ENCODE results near the gene NKD1.

The NKD1 gene

DNA sequence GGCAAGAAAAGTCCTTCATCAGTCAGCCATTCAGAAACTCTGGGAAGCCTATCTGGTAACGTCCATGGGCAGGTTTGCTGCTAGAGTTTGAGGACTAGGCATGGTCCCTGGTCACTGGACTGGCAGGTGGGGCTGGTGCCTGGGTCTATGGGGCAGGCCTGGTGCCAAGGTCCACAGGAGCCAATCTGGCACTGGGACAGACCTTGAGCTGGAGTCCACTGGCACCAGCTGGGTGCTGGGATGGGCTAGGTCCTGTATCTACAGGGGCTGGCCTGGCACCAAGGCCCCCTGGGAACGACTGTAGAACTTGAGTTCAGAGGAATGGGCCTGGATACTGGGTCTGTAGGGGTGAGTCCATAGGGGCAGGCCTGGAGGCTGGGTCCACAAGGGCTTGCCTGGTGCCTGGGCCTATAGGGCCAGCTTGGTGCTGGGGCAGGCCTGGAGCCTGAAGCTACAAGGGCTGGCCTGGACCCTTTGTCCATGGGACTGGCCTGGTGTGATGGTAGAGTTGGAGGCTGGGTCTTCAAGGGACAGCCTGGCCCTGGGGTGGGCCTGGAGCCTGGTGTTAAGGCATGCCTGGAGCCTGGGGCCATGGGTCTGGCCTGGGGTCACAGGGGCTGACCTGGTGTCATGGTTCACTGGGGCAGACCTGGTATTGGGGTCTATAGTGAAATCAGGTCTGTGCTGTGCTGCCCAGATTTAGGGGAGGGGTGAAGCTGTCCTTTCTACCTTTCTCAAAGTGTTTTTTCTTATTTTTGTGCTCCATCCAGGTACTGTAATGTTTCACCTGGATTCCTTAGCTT lies 30.5 kb upstream of the NKD1 start:
- in situ Hi-C loops (cut with HindIII; ENCODE audit: low pct_ligation_motif_present, low pct_unique_long_range_greater_than_20kb, low sequenced_read_pairs), result no loop called here
- no peak for DNase-seq

DNA sequence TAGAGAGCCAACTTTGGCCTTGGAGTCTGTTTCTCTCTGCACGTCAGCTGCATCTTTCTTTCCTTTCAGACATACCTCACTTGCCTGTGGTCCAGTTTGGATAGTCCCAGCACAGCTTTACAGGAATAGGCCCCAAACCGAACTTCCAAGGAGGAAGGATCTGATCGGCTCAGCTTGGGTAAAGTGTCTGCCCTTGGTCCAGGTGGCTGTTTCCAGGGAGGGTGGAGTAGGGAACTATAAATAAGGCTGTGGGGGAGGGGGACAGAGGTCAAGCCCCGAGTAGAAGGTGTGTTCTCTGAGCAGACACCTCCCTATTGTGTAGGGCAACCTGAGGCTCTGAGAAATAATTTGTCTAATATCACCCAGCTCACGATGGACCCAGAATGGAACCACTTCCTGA lies 29.2 kb upstream of the NKD1 start:
- in situ Hi-C loops (cut with HindIII; ENCODE audit: low pct_ligation_motif_present, low pct_unique_long_range_greater_than_20kb, low sequenced_read_pairs), result no loop called here
- no peak for DNase-seq

DNA sequence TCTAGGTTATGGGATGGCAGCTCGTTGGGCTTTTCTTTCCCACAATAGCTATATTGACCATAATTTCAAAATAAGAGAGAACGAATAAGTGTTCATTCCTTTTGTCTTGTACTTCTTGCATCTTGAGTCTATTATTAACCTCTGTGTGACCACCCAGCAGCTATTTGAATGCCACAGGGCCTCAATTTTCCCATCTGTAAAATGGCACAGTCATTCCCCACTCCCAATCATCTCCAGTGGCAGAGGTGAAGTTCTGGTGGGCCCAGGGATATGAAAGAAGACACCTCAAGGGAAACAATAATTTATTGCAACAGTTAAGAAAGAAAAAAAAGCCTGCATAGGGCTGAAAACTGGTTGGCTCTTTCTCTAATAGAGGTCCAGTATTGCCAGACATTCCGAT lies 28.6 kb upstream of the NKD1 start:
- in situ Hi-C loops (cut with HindIII; ENCODE audit: low pct_ligation_motif_present, low pct_unique_long_range_greater_than_20kb, low sequenced_read_pairs), result no loop called here

DNA sequence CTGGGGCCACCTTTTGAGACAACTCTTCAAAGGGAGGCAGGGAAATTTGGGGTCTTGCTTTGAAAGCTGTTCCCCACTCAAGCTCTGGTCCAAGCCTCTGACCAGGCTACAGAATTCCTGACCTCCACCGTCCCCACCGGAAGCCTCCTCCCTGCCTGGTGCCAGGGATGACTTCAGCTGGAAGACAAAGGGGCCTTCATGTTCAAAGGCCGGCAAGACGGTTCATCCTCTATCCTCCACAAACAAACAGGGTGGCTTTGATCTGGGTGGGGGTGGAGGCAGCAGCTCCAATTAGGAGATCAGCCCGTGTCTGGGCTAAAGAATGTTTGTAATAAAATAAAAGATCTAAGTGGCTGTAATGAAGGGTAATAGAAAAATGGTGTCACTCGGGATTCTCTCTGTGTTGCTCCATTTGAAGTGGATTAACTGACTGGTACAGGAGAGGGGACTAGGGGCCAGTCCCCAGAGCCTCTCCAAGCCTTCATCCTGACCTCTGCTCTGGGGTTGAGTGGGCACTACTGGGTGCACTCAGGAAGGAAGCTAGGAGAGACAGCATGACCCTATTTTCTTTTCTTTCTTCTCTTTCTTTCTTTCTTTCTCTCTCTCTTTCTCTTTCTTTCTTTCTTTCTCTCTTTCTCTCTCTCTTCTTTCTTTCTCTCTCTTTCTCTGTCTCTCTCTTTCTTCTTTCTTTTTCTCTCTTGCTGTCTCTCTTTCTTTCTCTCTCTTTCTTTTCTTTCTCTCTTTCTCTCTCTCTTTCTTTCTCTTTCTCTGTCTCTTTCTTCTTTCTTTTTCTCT lies 27.5 kb upstream of the NKD1 start:
- in situ Hi-C loops (cut with HindIII; ENCODE audit: low pct_ligation_motif_present, low pct_unique_long_range_greater_than_20kb, low sequenced_read_pairs), result no loop called here
- no peak for DNase-seq

More for the DNA sequence above, 28.6 kb upstream of the NKD1 start:
- no peak for DNase-seq

DNA sequence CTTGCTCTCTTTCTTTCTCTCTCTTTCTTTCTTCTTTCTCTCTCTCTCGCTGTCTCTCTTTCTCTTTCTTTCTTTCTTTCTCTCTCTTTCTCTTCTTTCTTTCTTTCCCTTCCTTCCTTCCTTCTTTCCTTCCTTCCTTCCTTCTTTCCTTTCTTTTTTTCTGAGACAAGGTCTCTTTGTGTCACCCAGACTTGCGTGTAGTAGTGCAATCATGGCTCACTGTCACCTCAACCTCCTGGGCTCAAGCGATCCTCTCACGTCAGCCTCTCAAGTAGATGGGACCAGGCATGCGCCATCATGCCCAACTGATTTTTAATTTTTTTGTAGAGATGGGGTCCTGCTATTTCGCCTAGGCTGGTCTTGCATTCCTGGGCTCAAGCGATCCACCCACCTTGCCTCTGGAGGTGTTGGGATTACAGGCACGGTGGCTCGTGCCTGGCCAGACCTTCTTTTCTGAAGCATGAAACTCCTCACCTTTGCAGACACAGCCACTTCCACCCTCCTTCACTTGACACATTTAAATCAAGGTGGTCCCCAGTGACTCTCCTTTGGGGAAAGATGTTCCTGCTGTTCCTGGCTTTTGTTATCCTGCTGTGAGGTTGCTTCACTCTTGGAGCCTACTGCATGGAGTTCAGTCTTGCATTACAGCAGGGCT lies 26.8 kb upstream of the NKD1 start:
- DNase-seq, result no peak
- in situ Hi-C loops (cut with HindIII; ENCODE audit: low pct_ligation_motif_present, low pct_unique_long_range_greater_than_20kb, low sequenced_read_pairs), result no loop called here

DNA sequence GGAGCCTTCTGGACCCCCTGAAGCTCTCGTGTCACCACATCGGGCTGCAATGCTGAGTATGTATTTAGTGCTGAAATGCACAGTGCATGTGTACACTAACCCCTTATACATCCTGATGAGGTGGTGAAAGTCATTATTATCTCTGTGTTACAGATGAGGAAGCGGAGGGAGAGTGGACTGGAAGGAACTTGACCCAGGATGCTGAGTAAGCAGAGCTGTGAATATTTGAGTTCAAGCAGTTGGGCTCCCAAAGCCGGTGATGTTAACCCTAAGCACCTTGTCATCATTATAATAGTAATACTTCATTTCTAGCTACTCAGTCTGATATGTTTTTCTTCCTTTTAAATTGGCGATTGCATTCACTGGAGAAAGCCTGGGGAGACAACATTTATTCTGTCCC lies 25.9 kb upstream of the NKD1 start:
- in situ Hi-C loops (cut with HindIII; ENCODE audit: low pct_ligation_motif_present, low pct_unique_long_range_greater_than_20kb, low sequenced_read_pairs), result no loop called here
- no peak for DNase-seq

DNA sequence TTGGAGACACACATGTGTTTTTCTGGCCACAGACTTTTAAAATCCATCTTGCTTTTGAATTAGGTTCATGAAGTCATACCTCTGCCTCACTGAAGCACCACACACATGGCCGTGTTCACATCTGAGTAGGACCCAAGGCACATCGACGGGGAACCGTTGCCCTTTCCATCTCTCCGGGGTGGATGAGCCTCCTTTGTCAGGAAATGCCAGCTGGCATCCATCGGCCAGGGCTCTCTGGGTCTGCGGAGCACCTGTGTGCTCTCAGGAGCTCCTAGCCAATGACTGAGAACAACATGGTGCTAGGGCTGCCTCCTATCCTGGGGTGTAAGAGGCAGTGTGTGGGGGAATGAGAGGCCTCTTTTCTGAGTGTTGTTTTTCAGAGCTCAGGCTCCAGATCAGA lies 24.5 kb upstream of the NKD1 start:
- in situ Hi-C loops (cut with HindIII; ENCODE audit: low pct_ligation_motif_present, low pct_unique_long_range_greater_than_20kb, low sequenced_read_pairs), result no loop called here
- no peak for DNase-seq

DNA sequence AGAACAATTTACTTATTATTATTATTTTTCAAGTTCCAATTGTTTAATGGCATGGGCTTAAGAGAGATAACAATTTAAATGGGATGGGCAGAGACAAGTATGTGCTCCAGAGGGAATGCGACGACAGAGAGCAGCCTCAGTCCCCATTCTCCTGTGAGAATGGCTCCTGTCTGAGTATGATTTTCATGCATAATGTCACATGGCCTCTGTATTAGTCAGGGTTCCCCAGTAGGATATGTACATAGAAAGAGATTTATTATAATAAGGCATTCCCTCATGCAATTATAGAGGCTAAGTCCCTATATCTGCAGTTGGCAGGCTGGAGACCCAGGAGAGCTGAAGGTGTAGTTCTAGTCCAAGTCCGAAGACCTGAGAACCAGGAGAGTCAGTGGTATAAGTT lies 22.9 kb upstream of the NKD1 start:
- in situ Hi-C loops (cut with HindIII; ENCODE audit: low pct_ligation_motif_present, low pct_unique_long_range_greater_than_20kb, low sequenced_read_pairs), result no loop called here
- no peak for DNase-seq

DNA sequence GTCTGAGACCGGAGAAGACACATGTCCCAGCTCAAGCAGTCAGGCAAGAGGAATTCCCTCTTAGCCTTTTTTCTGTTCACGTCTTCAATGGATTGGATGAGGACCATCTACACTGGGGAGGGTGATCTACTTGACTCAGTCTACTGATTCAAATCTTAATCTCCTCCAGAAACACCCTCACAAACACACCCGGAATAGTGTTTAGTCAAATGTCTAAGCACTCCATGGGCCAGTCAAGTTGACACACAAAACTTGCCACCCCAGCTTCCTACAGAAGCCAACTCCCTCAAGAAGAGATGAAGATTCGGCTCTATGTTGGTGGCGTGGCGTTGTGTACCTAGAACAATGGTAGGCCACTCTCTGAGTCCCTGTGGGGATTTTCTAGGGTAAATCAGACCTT lies 22.5 kb upstream of the NKD1 start:
- DNase-seq, result no peak
- in situ Hi-C loops (cut with HindIII; ENCODE audit: low pct_ligation_motif_present, low pct_unique_long_range_greater_than_20kb, low sequenced_read_pairs), result no loop called here

DNA sequence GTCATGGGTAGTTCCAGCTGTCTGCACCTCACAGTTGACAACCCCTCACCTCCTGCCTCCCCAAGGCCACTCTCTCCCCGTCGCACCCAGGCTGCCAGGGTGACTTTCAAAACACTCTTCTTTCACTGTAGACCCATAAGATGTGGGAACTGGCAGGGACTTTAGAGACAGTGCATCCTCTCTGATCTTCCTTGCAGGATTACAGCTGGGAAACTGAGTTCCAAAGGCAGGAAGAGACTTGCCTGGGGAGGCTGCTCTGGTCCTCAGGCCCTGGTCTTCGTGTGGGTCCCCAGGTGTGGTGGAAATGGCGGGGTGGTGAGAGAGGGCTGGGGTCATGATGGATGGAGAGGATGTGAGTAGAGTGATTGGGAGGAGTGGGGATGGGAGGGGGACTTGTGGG lies 21.9 kb upstream of the NKD1 start:
- no peak for DNase-seq
- in situ Hi-C loops (cut with HindIII; ENCODE audit: low pct_ligation_motif_present, low pct_unique_long_range_greater_than_20kb, low sequenced_read_pairs), result no loop called here

DNA sequence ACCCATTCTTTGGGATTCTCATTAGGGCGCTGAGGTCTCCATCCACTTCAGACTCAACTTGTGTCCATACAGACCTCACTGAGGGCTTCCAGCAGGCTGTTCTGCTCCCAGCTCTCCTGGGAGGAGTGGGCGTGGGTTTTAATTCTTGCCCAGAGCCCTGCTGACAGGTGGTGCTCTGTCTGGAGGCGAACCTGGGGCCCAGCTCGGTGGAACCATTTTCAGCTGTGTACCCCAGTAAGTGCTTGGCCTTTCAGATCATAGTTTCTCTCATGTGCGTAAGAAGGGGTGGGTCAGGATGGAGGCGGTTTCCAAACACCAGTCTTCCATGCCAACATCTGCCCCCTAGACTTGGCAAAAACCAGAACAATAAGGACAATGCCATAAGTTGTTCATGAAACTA lies 21.4 kb upstream of the NKD1 start:
- no peak for DNase-seq
- in situ Hi-C loops (cut with HindIII; ENCODE audit: low pct_ligation_motif_present, low pct_unique_long_range_greater_than_20kb, low sequenced_read_pairs), result no loop called here

DNA sequence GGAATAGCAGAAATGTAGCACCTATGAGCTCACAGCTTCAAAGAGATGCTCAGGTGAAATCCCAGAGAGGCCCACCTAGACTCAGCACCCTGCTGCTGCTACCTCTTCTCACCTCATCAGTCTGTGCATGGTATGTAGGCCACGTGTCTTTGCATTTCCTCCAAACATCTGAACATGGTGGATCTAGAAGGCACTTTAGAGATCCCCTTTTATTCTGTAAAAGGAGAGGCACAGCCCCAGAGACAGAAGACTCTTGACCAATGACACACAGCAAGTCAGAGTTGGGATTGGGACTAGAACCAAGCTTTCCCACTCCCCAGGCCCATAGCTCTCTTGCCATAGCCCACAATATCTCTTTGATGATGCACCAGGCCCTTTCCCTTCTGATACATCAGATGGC lies 19.4 kb upstream of the NKD1 start:
- in situ Hi-C loops (cut with HindIII; ENCODE audit: low pct_ligation_motif_present, low pct_unique_long_range_greater_than_20kb, low sequenced_read_pairs), result no loop called here
- no peak for DNase-seq

DNA sequence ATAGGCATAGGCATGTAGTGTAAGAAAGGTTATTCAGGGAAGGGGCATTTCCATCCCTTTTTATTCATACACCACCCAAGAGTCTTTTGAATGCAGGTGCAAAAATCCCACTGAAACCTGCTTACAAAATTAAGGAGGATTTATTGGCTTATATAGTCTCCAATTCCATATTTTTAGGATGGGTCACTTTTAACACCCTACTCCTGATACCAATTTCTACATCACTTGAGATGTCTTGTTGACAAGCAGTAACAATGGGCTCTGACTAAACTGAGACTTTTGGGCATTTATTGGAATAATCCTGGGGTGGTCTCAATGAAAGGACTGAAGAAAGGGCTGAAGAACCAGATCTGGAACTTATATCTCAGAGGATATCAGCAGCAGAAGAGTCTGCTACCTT lies 18.9 kb upstream of the NKD1 start:
- DNase-seq, result no peak
- in situ Hi-C loops (cut with HindIII; ENCODE audit: low pct_ligation_motif_present, low pct_unique_long_range_greater_than_20kb, low sequenced_read_pairs), result no loop called here

DNA sequence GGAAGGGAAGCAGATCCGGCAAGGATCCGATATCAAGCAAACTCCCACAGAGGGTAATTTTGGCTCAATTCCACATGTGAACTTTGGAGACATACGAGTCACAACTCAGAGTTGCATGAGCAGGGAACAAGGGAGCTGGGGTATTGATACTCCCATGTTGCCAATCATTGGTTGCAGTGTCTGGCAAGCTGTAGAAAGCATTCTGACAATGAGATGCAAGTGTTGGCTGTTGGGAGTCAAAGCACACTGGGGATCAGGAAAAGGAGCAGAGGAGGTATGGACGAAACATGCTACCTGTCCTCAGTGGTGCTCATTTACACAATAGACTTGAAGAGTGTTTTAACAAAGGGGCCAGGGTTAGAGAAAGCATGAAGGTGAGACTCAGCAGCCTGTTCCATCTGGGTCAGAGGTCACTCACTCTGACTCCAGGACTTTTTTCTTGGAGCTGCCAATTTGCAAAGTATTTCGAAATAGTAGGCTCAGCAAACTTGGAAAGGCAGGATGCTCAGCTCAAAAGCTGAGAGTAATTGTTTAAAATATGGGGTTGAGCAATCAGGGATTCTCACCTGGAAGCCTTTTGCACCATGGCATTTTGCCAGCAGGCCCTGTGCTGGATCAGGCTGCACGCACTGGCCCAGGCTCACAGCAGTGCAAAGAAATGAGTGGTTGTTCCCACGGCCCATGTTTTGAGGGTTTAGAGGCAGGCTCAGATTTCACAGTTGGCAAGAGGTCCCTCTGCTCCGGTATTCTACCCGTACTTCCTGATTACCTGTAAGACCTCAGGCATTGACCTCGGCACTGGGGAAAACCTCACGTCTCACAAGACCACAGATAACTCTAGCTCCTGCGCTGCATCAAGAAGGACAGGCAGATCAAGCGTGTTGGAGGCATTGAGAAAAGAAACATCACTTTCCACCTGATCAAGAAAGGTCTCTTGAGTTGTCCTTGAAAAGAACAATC lies 17.6 kb upstream of the NKD1 start:
- in situ Hi-C loops (cut with HindIII; ENCODE audit: low pct_ligation_motif_present, low pct_unique_long_range_greater_than_20kb, low sequenced_read_pairs), result no loop called here
- DNase-seq, result no peak

DNA sequence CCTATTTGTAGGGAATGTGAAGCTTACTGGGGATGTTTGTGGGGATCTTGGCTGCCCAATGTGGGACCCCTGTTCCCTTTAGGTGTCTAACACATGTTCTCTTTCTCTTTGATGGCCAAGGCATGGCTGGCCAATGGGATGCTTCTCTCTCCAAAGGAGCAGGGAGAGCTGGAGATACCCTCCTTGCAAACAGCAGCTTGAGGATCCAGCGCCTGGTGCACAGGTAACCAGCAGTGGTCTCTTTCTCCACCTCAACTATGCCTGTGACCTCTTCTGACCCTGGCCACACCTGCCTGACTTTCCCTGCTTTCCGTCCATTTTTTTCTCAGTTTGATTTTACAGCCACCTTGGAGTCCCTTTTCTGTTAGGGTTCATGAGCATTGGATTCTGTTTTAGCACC lies 16.8 kb upstream of the NKD1 start:
- no peak for DNase-seq
- in situ Hi-C loops (cut with HindIII; ENCODE audit: low pct_ligation_motif_present, low pct_unique_long_range_greater_than_20kb, low sequenced_read_pairs), result no loop called here

DNA sequence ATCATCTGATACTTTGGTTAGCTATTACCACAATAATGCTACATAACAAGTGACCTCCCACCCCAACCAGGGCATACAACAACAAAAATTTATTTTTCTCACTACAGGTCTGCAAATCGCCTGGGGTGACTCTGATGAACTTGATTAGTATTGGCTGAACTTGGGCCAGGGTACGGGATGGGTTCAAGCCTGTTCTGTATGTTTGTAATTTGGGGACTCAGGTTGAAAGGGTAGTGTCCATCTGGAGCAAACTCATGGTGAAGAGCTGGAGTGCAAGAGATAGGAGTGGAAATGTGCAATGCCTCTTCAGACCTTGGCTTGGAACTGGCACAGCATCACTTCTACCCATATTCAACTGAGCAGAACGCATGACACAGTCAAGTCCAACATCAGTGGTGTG lies 16.3 kb upstream of the NKD1 start:
- in situ Hi-C loops (cut with HindIII; ENCODE audit: low pct_ligation_motif_present, low pct_unique_long_range_greater_than_20kb, low sequenced_read_pairs), result no loop called here

DNA sequence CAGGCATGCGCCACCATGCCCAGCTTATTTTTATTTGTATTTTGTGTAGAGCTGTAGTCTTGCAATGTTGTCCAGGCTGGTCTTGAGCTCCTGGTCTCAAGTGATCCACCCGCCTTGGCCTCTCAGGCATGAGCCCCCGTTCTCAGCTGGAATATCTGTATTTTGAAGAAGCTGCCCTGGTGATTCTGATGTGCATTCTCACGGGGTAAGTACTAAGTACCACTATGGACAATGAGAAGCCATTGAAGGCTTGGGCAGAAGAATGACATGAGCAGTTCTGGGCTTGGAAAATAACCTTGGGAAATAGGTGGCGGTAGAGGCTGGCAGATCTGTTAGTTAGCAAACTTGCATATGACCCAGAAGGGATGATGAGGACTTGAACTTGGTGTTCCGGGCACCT lies 15.6 kb upstream of the NKD1 start:
- DNase-seq, result no peak
- in situ Hi-C loops (cut with HindIII; ENCODE audit: low pct_ligation_motif_present, low pct_unique_long_range_greater_than_20kb, low sequenced_read_pairs), result no loop called here

More for the DNA sequence above, 16.3 kb upstream of the NKD1 start:
- DNase-seq, result no peak

DNA sequence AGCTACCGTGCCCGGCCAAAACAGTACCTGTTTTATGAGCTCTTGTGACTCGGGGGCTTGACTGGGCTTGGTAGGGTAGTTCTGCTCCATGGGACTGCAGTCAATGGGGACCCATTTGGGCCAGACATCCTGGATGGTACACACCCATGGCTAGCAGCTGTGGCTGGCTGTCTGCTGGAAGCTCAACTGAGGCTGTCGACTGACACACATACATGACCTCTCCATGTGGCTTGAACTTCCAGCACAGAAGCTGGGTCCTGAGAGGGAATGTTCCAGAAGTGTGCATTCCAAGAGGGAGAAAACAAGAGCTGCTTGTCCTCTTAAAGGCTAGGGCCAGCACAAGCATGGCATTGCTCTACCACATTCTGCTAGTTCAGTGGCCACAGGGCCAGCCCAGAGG lies 14.9 kb upstream of the NKD1 start:
- no peak for DNase-seq
- in situ Hi-C loops (cut with HindIII; ENCODE audit: low pct_ligation_motif_present, low pct_unique_long_range_greater_than_20kb, low sequenced_read_pairs), result no loop called here

DNA sequence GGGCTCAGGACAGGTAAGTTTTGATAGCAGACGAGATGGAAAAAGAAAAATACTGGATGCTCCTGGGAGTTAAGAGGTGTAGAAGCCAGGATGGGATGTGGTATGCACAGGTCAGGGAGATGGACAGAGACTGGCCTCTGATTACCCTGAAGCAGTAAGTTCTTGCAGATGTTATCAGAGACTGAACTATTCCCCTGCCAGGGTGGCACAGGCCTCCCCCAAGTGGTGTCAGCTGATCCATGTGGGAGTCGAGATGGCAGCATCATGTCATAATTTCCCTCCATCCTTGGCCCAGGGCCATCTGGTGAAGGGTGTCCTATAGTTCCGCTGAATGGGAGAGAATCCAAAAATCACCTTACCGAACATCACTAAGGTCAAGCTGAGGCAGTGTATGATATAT lies 14.1 kb upstream of the NKD1 start:
- DNase-seq, result no peak
- in situ Hi-C loops (cut with HindIII; ENCODE audit: low pct_ligation_motif_present, low pct_unique_long_range_greater_than_20kb, low sequenced_read_pairs), result no loop called here

Data from ACHN (cell line).